LoVo (cell line): ENCODE data around the gene FIGNL2.

Experiments
- DNase-seq: peaks from one replicate; pipeline ENCODE4 v3.0.0-alpha.2; 2016; ENCODE audit warnings: low spot score

The FIGNL2 gene

GRCh38 chr12:51855586-51856428 is 7.3 kb upstream of the FIGNL2 start:
- DNase-seq = peak; percentile 31

GRCh38 chr12:51852404-51853137 is 4.1 kb upstream of the FIGNL2 start:
- DNase-seq = no peak

- no peak for DNase-seq
These were observed 3.1 kb upstream of the FIGNL2 start for GRCh38 chr12:51851413-51852124.

GRCh38 chr12:51850965-51851299 is 2.4 kb upstream of the FIGNL2 start:
- no peak for DNase-seq

- DNase-seq = no peak
These were observed 1.8 kb upstream of the FIGNL2 start for GRCh38 chr12:51850081-51850964.

GRCh38 chr12:51848841-51849735 is 570 bp upstream of the FIGNL2 start:
- no peak for DNase-seq

- no peak for DNase-seq
These were observed 734 bp downstream of the FIGNL2 start for GRCh38 chr12:51847643-51848325.

- no peak for DNase-seq
These were observed 1.4 kb downstream of the FIGNL2 start for GRCh38 chr12:51846911-51847642.

GRCh38 chr12:51846271-51846691 is 2.2 kb downstream of the FIGNL2 start:
- no peak for DNase-seq

- no peak for DNase-seq
These were observed 3.0 kb downstream of the FIGNL2 start for GRCh38 chr12:51845482-51845881.

GRCh38 chr12:51844854-51845253 is 3.7 kb downstream of the FIGNL2 start:
- DNase-seq = no peak

- no peak for DNase-seq
These were observed 6.8 kb downstream of the FIGNL2 start for GRCh38 chr12:51841727-51842126.

- no peak for DNase-seq
These were observed 7.6 kb downstream of the FIGNL2 start for GRCh38 chr12:51840966-51841365.

- no peak for DNase-seq
These were observed 9.1 kb downstream of the FIGNL2 start for GRCh38 chr12:51839310-51839947.

GRCh38 chr12:51838762-51839161 is 9.8 kb downstream of the FIGNL2 start:
- no peak for DNase-seq

- no peak for DNase-seq
These were observed 10.5 kb downstream of the FIGNL2 start for GRCh38 chr12:51838036-51838435.

- DNase-seq = no peak
These were observed 11.2 kb downstream of the FIGNL2 start for GRCh38 chr12:51837286-51837685.

- no peak for DNase-seq
These were observed 11.7 kb downstream of the FIGNL2 start for GRCh38 chr12:51836827-51837173.
